IPS-18c (cell line): ENCODE measurements around the gene GSTM2.

ENCODE experiments used
- H3K4me3 ChIP-seq: 2 replicates; pipeline ENCODE4 v1.7.0; 2013; ENCODE audit warnings: low read depth, mild to moderate bottlenecking, low read length, moderate library complexity; ENCODE audit not compliant: insufficient read depth
- H3K9me3 ChIP-seq: one replicate; pipeline ENCODE4 v1.6.1; 2013; ENCODE audit warnings: mild to moderate bottlenecking, low read length, moderate library complexity; ENCODE audit not compliant: control insufficient read depth, insufficient read depth

The GSTM2 gene

GRCh38 chr1:109627692-109628399, 40.0 kb upstream of the GSTM2 start:
- no peaks in the 10 kb centered on the region for H3K9me3 ChIP-seq
- H3K4me3 ChIP-seq, result no peak overlapping the region

GRCh38 chr1:109628540-109629321, 39.1 kb upstream of the GSTM2 start:
- Histone ChIP-seq H3K4me3 (no peak overlapping the region), H3K9me3 (no peaks in the 10 kb centered on the region)

GRCh38 chr1:109629372-109630030, 38.4 kb upstream of the GSTM2 start:
- H3K9me3 ChIP-seq, result no peaks in the 10 kb centered on the region
- H3K4me3 ChIP-seq, result no peak overlapping the region

GRCh38 chr1:109630081-109630897, 37.6 kb upstream of the GSTM2 start:
- no peak overlapping the region; the same call in 1 of the 2 replicates for H3K4me3 ChIP-seq
- no peaks in the 10 kb centered on the region for H3K9me3 ChIP-seq

DNA sequence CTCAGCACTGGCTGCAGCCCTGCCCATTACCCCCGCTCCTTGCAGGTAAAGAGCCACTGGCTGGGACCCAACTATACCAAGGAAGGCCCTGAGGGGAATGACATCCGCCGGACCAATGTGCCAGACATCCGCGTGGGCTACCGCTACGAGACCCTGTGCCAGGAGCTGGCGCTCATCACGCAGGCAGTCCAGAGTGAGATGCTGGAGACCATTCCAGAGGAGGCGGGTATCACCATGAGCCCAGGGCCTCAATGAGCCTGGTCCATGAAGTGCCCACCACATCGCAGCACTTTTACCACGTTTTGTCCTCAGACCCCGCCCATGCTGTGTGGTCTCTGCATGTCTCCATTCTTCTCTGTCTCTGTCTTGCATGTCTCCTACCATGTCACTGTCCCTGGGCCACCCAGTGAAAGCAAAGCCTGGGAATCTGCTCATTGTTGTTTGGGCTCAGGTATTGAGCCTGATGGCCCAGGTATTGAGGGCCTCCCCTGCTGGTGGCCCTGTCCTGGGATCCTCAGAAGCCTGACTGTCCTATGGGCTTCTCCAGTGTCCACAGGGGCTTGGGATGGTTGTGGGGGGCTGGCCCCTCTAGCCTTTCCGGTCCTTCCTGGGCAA, 36.9 kb upstream of the GSTM2 start:
- Histone ChIP-seq H3K9me3 (no peaks in the 10 kb centered on the region), H3K4me3 (no peak overlapping the region; the same call in 1 of the 2 replicates)

- Histone ChIP-seq H3K4me3 (no peak overlapping the region), H3K9me3 (no peaks in the 10 kb centered on the region)
Observed at GRCh38 chr1:109631513-109632505, 36.0 kb upstream of the GSTM2 start.

DNA sequence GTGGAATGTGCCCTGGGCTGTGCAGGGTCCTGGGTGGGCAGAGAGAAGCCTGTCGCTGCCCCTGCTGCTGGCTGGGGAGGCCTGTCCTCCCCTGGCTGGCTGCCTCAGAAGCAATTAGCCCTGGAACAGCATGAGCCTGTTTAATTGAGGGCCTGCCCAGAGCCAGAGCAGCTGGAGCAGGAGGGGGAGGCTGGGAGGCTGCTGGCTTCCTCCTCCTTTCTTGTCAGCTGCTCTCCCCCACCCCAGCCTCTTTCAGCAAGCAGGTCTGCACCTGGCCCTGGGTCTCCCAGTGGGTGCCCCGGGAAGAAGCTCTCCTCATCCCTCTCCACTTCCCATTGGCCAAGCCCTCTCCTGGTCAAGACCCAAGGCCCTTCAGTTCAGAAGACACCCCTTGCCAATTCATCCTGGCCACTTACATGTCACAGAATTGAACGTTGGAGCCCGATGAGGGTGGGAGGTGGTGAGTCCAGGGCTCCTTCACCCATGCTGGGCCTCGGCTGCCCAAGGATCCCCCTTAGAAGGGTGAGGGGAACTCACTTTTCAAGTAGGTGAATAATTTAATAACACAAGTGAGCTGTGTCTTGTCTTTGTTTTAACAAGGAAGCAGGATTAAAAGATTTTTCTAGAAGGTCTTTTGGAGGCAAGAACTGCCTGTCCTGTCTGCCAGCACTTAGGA, 35.0 kb upstream of the GSTM2 start:
- no peaks in the 10 kb centered on the region for H3K9me3 ChIP-seq
- no peak overlapping the region for H3K4me3 ChIP-seq

DNA sequence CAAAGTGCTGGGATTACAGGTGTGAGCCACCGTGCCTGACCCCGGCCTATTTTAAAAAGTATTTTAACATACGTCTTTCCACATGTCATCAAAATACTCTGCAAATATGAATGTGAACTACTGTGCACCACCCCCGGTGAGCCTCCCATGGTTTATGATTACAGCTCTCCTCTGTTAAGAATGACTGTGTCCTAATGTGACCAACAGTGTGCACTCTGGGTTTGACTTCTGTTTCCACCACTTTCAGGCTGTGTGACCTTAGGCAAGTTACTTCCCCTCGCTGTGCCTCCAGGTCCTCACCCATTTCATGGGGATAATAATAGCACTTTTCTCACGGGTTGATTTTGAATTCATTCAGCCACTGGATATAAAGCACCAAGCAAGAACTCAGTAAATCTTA, 33.6 kb upstream of the GSTM2 start:
- H3K4me3 ChIP-seq, result no peak overlapping the region
- H3K9me3 ChIP-seq, result no peaks in the 10 kb centered on the region

DNA sequence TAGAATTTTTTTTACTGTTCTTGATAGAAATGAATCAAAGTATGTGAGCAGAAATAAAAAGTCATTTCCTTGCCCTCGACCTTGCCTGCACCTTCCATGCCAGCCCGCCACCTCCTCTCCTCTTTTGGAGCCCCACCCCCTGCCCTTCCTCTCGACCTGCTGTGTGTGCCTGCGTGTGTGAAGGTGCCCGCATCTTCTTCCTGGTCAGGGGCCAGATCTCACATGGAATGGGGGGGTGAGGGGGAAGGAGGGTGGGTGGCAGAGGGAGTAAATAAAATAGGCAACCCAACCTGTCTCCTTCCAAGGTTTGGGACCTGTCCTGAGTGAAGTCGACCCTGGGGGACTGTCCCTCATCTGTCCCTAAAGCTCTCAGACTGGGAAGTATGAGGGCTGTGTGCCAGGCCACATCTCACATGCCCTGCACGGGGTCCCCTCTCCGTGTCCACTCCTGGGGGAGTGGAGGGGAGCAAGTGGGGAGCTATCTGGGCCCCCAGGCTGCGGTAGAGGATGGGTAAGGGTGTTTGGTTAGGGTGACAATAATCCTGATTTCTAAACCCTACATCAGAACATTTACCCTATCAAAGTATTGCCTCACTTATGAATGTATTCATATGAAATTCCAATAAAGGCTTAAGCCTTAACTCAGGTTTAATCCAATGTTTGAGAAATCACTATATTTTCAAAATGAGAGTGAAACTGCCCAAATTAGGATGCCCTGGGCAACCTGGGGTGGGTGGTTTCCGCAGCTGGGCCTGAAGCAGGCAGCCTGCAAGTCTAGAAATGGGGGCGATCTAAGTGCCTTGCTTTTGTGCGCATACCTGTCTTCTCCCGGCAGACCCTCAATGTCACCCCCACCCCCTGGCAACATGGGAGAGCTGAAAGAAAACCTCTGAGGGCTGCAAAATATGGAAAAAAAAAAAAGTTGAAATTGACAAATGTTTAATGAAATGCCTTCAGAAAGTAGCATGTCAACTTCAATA, 32.8 kb upstream of the GSTM2 start:
- no peaks in the 10 kb centered on the region for H3K9me3 ChIP-seq
- H3K4me3 ChIP-seq, result no peak overlapping the region

DNA sequence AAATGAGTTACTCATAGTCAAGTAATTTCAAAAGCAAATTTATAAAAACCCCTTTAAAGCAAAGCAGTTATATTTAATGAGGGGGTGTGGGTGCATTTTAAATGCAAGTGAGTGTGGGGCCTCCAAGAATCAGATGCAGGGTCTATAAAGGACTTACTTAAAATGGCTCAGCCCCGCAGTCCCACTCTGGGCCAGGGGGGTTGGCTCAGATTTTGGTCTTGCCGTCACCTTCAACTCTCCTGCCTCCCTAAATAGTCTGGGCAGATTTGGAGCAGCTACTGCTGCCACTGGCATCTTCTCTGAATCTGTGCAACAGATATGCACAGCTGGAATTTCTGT, 32.0 kb upstream of the GSTM2 start:
- H3K4me3 ChIP-seq, result no peak overlapping the region
- H3K9me3 ChIP-seq, result no peaks in the 10 kb centered on the region

DNA sequence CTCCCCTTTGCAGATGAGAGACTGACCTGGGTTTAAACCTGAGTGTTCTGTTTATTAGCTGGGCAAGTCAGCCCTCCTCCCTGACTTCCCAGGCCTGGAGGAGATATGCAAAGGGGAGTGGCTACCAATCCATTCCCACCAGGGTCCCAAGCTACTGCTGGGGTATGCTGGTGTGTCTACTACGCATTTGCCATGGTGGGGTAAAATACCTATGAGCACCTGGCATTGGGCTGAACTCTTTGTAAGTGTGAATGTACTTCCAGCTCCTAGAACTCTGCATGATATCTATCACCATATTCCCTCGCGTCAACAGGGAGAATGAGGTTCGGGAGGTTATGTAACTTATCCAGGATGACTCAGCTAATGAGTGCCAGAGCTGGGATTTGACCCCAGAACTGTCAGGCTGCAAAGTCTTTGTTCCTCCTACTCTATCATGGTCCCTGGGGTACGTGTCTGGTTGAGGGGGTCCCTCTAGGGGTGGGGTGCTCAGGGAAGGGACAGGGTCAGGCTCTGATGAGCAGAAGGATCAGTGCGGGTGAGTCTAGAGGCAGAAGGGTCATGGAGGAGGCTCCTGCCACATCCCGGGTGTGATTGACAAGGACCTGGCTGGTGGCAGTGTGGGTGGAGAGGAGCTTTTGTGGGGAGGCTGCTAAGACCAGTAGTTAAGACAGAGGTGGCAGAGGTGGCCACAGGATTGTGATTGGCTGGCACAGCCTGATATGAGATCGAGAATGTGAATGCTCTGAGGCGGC, 31.5 kb upstream of the GSTM2 start:
- Histone ChIP-seq H3K9me3 (no peaks in the 10 kb centered on the region), H3K4me3 (no peak overlapping the region)

DNA sequence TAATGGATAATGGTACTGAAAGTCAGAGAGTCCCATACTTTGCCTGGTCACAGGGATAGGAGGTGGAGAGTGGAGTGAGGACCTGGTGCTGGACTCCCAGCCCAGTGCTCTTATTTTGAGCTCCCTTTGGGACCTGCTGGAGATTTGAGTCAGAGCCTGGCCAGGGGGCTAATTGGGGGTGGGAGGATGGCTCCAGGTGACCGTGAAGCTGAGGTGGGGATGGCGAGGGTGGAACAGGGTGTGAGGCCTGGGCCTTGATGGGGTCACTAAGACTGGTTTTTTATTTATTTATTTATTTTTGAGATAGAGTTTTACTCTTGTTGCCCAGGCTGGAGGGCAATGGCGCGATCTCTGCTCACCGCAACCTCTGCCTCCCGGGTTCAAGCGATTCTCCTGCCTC, 30.4 kb upstream of the GSTM2 start:
- Histone ChIP-seq H3K9me3 (no peaks in the 10 kb centered on the region), H3K4me3 (no peak overlapping the region)

- Histone ChIP-seq H3K4me3 (no peak overlapping the region), H3K9me3 (no peaks in the 10 kb centered on the region)
Observed at GRCh38 chr1:109639063-109639840, 28.6 kb upstream of the GSTM2 start.
